ENCODE data around the gene SLX4.

Gene SLX4

GRCh38 chr16:3591991-3592390 lies 19.4 kb downstream of the SLX4 start:
- no peak for TF ChIP-seq CTCF (IDR thresholded peaks at IDR 0.05; ENCODE audit: low read depth, low read length)
- H3K4me3 ChIP-seq (ENCODE audit: low read depth, low read length), result no peak overlapping the region

- no peak overlapping the region for H3K4me3 ChIP-seq (ENCODE audit: low read depth, low read length)
- no peak for TF ChIP-seq CTCF (IDR thresholded peaks at IDR 0.05; ENCODE audit: low read depth, low read length)
Measured at GRCh38 chr16:3591436-3591803, 20.0 kb downstream of the SLX4 start.

GRCh38 chr16:3590736-3591435 lies 20.5 kb downstream of the SLX4 start:
- no peak overlapping the region for H3K4me3 ChIP-seq (ENCODE audit: low read depth, low read length)
- no peak for TF ChIP-seq CTCF (IDR thresholded peaks at IDR 0.05; ENCODE audit: low read depth, low read length)

- no peak for TF ChIP-seq CTCF (IDR thresholded peaks at IDR 0.05; ENCODE audit: low read depth, low read length)
- no peak overlapping the region for H3K4me3 ChIP-seq (ENCODE audit: low read depth, low read length)
Measured at GRCh38 chr16:3589991-3590701, 21.3 kb downstream of the SLX4 start.

GRCh38 chr16:3589441-3589921 lies 21.9 kb downstream of the SLX4 start:
- no peak overlapping the region for H3K4me3 ChIP-seq (ENCODE audit: low read depth, low read length)
- TF ChIP-seq CTCF (IDR thresholded peaks at IDR 0.05; ENCODE audit: low read depth, low read length), result no peak

- no peak overlapping the region for H3K4me3 ChIP-seq (ENCODE audit: low read depth, low read length)
- TF ChIP-seq CTCF (IDR thresholded peaks at IDR 0.05; ENCODE audit: low read depth, low read length), result no peak
Measured at GRCh38 chr16:3589001-3589400, 22.4 kb downstream of the SLX4 start.

GRCh38 chr16:3587547-3588110 lies 23.8 kb downstream of the SLX4 start:
- TF ChIP-seq CTCF (IDR thresholded peaks at IDR 0.05; ENCODE audit: low read depth, low read length), result no peak
- no peak overlapping the region for H3K4me3 ChIP-seq (ENCODE audit: low read depth, low read length)

Measured in WI38 (cell line).